Measurements from ENCODE around the gene TSHZ3. TPM values are rescaled to one million over a fixed set of nuclear protein-coding genes. Genes with fewer than 3 reads are reported as not detected.

TSHZ3 gene
- total RNA-seq, 4 donors from 2014 or later, result 0.19 to 5.3 (median 1.9) TPM

DNA sequence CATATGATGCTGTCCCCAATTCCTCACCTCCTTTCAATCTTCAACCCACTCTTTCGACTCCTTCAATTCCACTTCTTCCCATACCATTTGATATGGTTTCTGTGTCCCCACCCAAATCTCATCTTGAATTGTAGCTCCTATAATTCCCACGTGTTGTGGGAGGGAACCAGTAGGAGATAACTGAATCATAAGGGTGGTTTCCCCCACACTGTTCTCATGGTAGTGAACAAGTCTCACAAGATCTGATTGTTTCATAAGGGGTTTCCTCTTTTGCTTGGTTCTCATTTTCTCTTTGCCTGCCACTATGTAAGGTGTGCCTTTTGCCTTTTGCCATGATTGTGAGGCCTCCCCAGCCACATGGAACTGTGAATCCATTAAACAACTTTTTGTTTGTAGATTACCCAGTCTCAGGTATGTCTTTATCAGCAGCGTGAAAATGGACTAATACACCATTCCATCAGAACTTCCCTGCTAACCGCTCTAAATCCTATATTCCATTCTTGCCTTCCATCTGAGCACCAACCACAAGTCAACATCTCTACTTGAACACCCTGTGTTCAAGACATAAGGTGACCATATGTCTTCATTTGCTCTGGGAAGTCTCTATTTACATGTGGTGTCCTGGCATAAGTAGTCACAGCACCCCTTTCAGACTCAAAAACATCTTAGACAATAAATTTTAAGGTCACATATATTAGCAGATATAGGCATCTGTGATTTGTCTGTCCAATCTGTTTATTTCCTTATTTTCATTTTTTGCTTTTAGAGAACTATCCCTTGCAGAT lies 122.9 kb downstream of the TSHZ3 start:
- no peak for DNase-seq
- no peaks in the 10 kb centered on the region for H3K27me3 ChIP-seq
- 83 to 88% methylated on average over 4 of the region's 4 CpGs for WGBS, 2 donors
- intact Hi-C loops (cut with DNase I), result no loop called here
- H3K27ac ChIP-seq, result no peak overlapping the region
- no peak overlapping the region for H3K4me3 ChIP-seq
- H3K9me3 ChIP-seq, result no peaks in the 10 kb centered on the region
- no peaks in the 10 kb centered on the region for H3K36me3 ChIP-seq
- no peak for TF ChIP-seq POLR2A (IDR thresholded peaks at IDR 0.05)
- TF ChIP-seq, protein P1, sequence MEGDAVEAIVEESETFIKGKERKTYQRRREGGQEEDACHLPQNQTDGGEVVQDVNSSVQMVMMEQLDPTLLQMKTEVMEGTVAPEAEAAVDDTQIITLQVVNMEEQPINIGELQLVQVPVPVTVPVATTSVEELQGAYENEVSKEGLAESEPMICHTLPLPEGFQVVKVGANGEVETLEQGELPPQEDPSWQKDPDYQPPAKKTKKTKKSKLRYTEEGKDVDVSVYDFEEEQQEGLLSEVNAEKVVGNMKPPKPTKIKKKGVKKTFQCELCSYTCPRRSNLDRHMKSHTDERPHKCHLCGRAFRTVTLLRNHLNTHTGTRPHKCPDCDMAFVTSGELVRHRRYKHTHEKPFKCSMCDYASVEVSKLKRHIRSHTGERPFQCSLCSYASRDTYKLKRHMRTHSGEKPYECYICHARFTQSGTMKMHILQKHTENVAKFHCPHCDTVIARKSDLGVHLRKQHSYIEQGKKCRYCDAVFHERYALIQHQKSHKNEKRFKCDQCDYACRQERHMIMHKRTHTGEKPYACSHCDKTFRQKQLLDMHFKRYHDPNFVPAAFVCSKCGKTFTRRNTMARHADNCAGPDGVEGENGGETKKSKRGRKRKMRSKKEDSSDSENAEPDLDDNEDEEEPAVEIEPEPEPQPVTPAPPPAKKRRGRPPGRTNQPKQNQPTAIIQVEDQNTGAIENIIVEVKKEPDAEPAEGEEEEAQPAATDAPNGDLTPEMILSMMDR (IDR thresholded peaks at IDR 0.05), result no peak
- H3K4me1 ChIP-seq, result no peaks in the 10 kb centered on the region

Measured in esophagus squamous epithelium (tissue), 5 donors.